DOHH2 (cell line): ENCODE data around the gene CNTNAP2.

Source experiments
- H3F3A ChIP-seq: fragments of 200-600 bp; sonication (generic), shearing (Covaris generic); 2 replicates; pipeline ENCODE4 v1.6.0; 2016; ENCODE audit warnings: antibody characterized with exemption, mild to moderate bottlenecking; ENCODE audit not compliant: control insufficient read depth, insufficient read depth
- H3K27ac ChIP-seq: fragments of 200-600 bp; sonication (generic); 2 replicates; pipeline ENCODE4 v1.5.1; 2014; ENCODE audit warnings: low read depth, mild to moderate bottlenecking, low read length, moderate library complexity
- H3K27me3 ChIP-seq: fragments of 200-600 bp; sonication (generic); 2 replicates; pipeline ENCODE4 v1.6.1; 2014; ENCODE audit warnings: mild to moderate bottlenecking, low read length, mixed read lengths; ENCODE audit not compliant: control insufficient read depth
- H3K36me3 ChIP-seq: fragments of 200-600 bp; sonication (generic); 2 replicates; pipeline ENCODE4 v1.6.1; 2014; ENCODE audit warnings: mild to moderate bottlenecking, low read length, moderate library complexity, mixed read lengths; ENCODE audit not compliant: control insufficient read depth
- H3K4me1 ChIP-seq: fragments of 200-600 bp; sonication (generic); 2 replicates; pipeline ENCODE4 v1.6.1; 2014; ENCODE audit warnings: mild to moderate bottlenecking, low read length, mixed read lengths; ENCODE audit not compliant: control insufficient read depth
- H3K4me2 ChIP-seq: fragments of 200-600 bp; sonication (generic); 2 replicates; pipeline ENCODE4 v1.6.0; 2014; ENCODE audit warnings: mild to moderate bottlenecking, low read length, moderate library complexity
- H3K4me3 ChIP-seq: fragments of 200-600 bp; sonication (generic); 2 replicates; pipeline ENCODE4 v1.5.1; 2014; ENCODE audit warnings: mild to moderate bottlenecking, low read length, mixed read lengths
- H3K79me2 ChIP-seq: fragments of 200-600 bp; sonication (generic); 2 replicates; pipeline ENCODE4 v1.6.1; 2014; ENCODE audit warnings: mild to moderate bottlenecking, low read length, mixed read lengths; ENCODE audit not compliant: control insufficient read depth
- H3K9me2 ChIP-seq: fragments of 200-600 bp; sonication (generic); replicated peaks from 2 replicates; pipeline ENCODE4 v1.6.1; 2014; ENCODE audit warnings: mild to moderate bottlenecking, low read length, mixed read lengths; ENCODE audit not compliant: control insufficient read depth
- H3K9me3 ChIP-seq: fragments of 200-600 bp; sonication (generic); 2 replicates; pipeline ENCODE4 v1.6.1; 2014; ENCODE audit warnings: antibody characterized with exemption, low read length, mixed read lengths; ENCODE audit not compliant: control insufficient read depth, insufficient read depth
- H4K20me1 ChIP-seq: fragments of 200-600 bp; sonication (generic); 2 replicates; pipeline ENCODE4 v1.6.0; 2014; ENCODE audit warnings: low read depth, mild to moderate bottlenecking, antibody characterized with exemption, low read length, moderate library complexity; ENCODE audit not compliant: control insufficient read depth, insufficient read depth
- EZH2phosphoT487 ChIP-seq: fragments of 200-600 bp; sonication (generic); IDR thresholded peaks from 2 replicates; pipeline ENCODE4 v1.6.1; 2017; ENCODE audit warnings: borderline replicate concordance, mild to moderate bottlenecking, antibody characterized with exemption, low read length, moderate library complexity, mixed read lengths
- TF ChIP-seq, protein P1 (sequence below): fragments of 200-600 bp; sonication (generic); IDR thresholded peaks from one replicate; pipeline ENCODE4 v1.5.1; 2014; ENCODE audit warnings: antibody characterized with exemption, mild to moderate bottlenecking, low read depth, low read length; ENCODE audit not compliant: poor library complexity, severe bottlenecking

CNTNAP2 gene

DNA sequence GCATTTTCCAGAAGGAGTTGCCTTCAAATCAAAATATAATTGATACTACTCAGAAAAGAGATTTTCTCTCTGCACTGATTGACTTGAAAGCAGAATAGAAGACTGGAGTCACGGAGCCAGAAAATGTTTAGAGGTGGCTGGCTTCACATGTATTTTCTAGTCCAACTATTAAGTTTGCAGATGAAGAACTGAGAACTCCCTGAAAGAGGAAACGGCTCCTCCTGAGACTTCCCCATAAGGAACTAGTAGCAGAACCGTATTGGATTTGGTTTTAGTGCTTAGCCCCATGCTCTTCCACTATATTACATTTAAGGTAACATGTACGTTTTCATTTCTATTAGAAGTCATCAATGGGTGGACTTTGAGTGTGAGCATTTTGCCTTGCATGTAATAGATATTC is 946.3 kb downstream of the CNTNAP2 start:
- no peak for TF ChIP-seq EZH2phosphoT487
- TF ChIP-seq, protein P1, sequence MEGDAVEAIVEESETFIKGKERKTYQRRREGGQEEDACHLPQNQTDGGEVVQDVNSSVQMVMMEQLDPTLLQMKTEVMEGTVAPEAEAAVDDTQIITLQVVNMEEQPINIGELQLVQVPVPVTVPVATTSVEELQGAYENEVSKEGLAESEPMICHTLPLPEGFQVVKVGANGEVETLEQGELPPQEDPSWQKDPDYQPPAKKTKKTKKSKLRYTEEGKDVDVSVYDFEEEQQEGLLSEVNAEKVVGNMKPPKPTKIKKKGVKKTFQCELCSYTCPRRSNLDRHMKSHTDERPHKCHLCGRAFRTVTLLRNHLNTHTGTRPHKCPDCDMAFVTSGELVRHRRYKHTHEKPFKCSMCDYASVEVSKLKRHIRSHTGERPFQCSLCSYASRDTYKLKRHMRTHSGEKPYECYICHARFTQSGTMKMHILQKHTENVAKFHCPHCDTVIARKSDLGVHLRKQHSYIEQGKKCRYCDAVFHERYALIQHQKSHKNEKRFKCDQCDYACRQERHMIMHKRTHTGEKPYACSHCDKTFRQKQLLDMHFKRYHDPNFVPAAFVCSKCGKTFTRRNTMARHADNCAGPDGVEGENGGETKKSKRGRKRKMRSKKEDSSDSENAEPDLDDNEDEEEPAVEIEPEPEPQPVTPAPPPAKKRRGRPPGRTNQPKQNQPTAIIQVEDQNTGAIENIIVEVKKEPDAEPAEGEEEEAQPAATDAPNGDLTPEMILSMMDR: no peak
- no peaks in the 10 kb centered on the region for H3K4me1 ChIP-seq
- H4K20me1 ChIP-seq: no peaks in the 10 kb centered on the region
- no peaks in the 10 kb centered on the region for H3K36me3 ChIP-seq
- no peaks in the 10 kb centered on the region for H3K27me3 ChIP-seq
- no peaks in the 10 kb centered on the region for H3K9me2 ChIP-seq
- no peak overlapping the region for H3K27ac ChIP-seq
- H3K4me2 ChIP-seq: no peak overlapping the region
- no peaks in the 10 kb centered on the region for H3F3A ChIP-seq
- no peaks in the 10 kb centered on the region for H3K9me3 ChIP-seq
- no peaks in the 10 kb centered on the region for H3K79me2 ChIP-seq
- H3K4me3 ChIP-seq: no peak overlapping the region

- H3K4me1 ChIP-seq: no peaks in the 10 kb centered on the region
- TF ChIP-seq EZH2phosphoT487: no peak
- TF ChIP-seq, protein P1: no peak
- H3K79me2 ChIP-seq: no peaks in the 10 kb centered on the region
- H3K4me3 ChIP-seq: no peak overlapping the region
- H3K27ac ChIP-seq: no peak overlapping the region
- no peaks in the 10 kb centered on the region for H3F3A ChIP-seq
- no peaks in the 10 kb centered on the region for H3K36me3 ChIP-seq
- no peaks in the 10 kb centered on the region for H3K27me3 ChIP-seq
- H4K20me1 ChIP-seq: no peaks in the 10 kb centered on the region
- peaks cover 4% of the 10 kb centered on the region; the same call in 1 of the 2 replicates for H3K9me3 ChIP-seq
- no peak overlapping the region for H3K4me2 ChIP-seq
- no peaks in the 10 kb centered on the region for H3K9me2 ChIP-seq
Measured at GRCh38 chr7:147068842-147069241, 952.2 kb downstream of the CNTNAP2 start.

GRCh38 chr7:147069771-147070170 is 953.2 kb downstream of the CNTNAP2 start:
- Histone ChIP-seq H3K79me2 (no peaks in the 10 kb centered on the region), H3K9me3 (peaks cover 4% of the 10 kb centered on the region; the same call in 1 of the 2 replicates), H3K4me2 (no peak overlapping the region), H3K4me3 (no peak overlapping the region), H3K27ac (no peak overlapping the region), H3K27me3 (no peaks in the 10 kb centered on the region), H3F3A (no peaks in the 10 kb centered on the region), H4K20me1 (no peaks in the 10 kb centered on the region), H3K4me1 (no peaks in the 10 kb centered on the region), H3K36me3 (no peaks in the 10 kb centered on the region), H3K9me2 (no peaks in the 10 kb centered on the region)
- TF ChIP-seq, protein P1: no peak
- no peak for TF ChIP-seq EZH2phosphoT487
